ENCODE results near the gene SPATA4.
A peak's percentile ranks its signal among the peaks of the same experiment; 100 is the strongest.

The SPATA4 gene

GRCh38 chr4:176189891-176190795, 5.2 kb downstream of the SPATA4 start:
- DNase-seq, result no peak

GRCh38 chr4:176188654-176189053, 6.7 kb downstream of the SPATA4 start:
- no peak for DNase-seq

DNA sequence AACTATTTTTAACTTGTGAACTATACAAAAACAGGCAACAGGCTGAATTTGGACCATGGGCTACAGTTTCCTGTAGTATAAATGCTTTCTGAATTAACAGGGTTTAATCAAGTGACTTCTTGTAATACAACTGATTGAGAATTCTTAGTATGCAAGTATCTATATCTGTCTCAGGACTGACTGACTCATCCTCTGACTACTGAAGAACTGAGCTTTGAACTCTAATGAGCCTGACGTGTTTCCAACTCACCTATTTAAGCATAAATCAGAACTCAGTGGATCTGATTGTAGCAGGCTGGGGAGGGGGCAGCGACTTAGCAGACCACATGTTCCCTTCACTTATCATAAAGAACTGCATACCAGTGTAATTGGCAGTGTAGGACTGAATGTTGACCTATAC, 7.8 kb downstream of the SPATA4 start:
- DNase-seq, result no peak

GRCh38 chr4:176186671-176187395, 8.6 kb downstream of the SPATA4 start:
- DNase-seq, result no peak

GRCh38 chr4:176186067-176186466, 9.3 kb downstream of the SPATA4 start:
- DNase-seq, result no peak

GRCh38 chr4:176185051-176185450, 10.3 kb downstream of the SPATA4 start:
- DNase-seq, result no peak

DNA sequence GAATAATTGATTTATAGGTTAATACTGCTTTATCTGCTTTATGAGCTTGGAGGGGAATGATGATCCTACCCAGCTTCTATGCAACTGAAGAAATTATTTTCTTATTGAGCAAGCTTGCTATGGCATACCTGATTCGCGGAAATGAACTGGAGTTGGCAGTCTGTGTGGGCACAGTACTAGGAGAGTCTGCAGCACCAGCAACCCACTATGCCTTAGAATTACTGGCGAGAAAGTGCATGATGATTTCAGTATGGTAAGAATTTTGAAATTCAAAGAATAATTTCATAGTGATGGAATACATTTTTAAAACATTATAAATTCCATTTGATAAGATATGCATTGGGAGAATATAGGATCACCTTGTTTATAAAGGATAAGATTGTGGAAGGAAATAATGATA, 32.3 kb downstream of the SPATA4 start:
- no peak for DNase-seq

DNA sequence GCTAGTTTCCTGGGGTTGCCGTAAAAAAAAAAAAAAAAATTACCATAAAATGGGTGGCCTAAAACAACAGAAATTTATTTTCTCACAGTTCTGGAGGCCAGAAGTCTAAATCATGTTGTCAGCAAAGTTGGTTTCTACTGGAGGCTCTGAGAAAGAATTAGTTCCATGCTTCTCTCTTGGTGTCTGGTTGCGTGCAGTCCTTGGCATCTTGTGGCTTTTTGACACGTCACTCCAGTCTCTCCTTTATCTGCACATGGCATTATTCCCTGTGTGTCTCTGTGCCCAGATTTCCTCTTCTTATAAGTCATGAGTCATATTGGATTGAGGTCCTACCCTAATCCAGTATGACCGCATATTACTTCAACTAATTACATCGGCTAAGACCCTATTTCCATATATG, 38.7 kb downstream of the SPATA4 start:
- peak; percentile 16 for DNase-seq

DNA sequence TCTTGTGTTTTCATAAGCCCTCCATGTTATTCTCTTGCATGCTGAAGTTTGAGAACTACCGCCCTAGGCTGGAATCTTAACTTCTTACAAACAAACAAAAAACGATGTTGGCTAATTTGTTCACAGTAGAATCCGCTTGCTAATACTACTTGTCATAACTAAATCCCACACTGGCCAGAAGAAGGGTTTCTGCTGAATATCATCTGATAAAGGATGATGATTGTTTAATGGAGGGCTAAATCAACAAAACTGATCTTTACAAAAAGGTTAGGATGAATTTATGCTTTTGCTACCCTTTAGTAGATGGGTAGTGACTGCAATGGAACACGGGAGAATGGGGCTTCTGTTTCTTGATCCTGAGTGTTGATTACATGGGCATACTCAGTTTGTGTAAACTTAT, 42.3 kb downstream of the SPATA4 start:
- no peak for DNase-seq

DNA sequence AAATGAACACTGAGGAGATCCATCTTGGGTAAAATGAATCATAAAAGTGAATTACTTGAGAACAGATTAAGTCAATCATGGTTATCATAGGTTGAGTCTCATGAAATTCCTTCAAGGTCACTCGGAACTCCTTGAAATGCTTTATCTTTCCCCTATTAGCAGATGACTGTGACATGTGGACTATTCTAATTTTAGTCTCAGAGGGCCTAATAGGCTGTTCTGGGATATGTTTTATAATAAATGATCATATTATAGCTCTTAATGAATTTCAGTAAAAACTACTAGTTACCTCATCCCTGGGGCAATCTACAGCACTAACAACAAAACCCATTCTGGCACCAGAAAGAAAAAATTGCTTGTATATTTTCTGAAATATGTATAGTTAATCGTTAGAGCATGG, 44.7 kb downstream of the SPATA4 start:
- DNase-seq, result no peak

- no peak for DNase-seq
These were observed 45.1 kb downstream of the SPATA4 start for GRCh38 chr4:176150356-176150682.

DNA sequence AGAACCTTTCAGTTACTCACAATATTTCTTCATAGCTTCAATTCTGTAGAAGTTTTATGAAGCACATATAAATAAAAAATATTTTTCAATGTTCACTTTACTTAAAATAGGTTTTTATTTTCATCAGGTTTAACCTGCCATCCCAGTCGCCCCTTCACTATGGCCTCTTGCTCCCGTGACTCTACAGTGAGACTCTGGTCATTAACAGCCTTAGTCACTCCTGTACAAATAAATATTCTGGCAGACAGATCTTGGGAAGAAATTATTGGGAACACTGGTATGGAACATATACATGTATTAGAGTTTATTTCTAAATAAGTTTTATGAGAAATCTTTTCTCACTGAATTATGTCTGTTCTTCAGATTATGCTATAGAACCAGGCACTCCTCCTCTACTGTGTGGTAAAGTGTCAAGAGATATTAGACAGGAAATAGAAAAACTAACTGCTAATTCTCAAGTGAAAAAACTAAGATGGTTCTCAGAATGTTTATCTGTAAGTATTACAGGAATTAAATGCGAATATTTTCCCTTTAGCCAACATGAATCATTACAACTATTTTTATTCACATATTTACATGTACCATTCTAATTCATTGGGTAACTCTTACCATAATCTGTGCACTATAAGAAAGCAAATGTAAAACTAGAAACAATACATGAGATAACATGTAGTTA, 45.6 kb downstream of the SPATA4 start:
- DNase-seq, result no peak

DNA sequence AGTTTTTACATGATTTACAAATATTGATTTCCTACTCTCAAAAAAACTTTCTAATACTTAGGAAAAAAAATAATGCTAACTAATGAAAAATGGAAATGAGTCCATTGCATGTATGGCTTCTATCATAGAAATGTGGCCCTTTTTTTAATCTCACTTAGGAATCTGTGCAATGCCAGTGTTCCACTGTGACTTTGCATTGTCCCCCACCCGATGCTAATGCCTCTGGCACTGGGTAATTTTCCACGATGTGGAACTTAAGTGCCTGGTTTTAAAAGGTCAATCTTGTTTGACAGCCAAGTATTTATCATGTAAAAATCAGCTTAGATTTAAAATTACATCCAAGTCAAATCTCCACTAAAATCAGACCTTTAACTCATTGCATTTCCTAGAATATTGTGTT, 53.1 kb downstream of the SPATA4 start:
- no peak for DNase-seq

GRCh38 chr4:176139518-176139917, 55.9 kb downstream of the SPATA4 start:
- DNase-seq, result no peak

GRCh38 chr4:176137631-176138030, 57.8 kb downstream of the SPATA4 start:
- no peak for DNase-seq

DNA sequence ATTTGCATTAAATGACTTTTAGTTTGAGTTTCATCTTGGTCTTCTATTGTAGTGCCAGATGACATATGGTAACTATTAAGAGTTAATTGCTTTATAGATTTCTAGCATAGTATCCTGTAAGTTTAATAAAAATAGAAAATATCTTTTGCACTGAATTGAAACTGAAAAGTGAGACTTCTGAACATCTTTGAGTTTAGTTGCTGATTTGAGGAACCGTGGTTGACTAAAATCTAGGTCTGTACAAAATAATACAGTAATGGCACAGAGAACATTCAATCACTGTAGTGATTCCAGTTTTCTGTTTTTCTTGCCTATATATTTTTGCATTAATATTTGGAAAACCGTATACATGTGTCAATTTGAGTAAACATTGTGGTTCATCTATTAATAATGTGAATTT, 60.7 kb downstream of the SPATA4 start:
- no peak for DNase-seq

All from femur (tissue), 1 donor.